HG02938 (cell line): Measurements from ENCODE around the gene PPT2.
"Not testable (repeated sequence)": the region's sequence is repeated elsewhere in the genome, so short reads cannot be mapped to it uniquely, and the experiment has no call there.

Experiments used
- ATAC-seq: cut with Tn5 transposase; IDR thresholded peaks from one replicate; pipeline ENCODE4 v1.9.1; 2021; ENCODE audit warnings: mild to moderate bottlenecking, moderate library complexity; ENCODE audit not compliant: unreplicated experiment

Gene PPT2

GRCh38 chr6:32127409-32127716 lies 26.6 kb upstream of the PPT2 start:
- ATAC-seq = no peak

GRCh38 chr6:32127717-32128592 lies 26.0 kb upstream of the PPT2 start, which contains the start of gene ATF6B:
Gene ATF6B, minus strand, starts transcription at chr6:32128246. Its CDS starts 39 bp downstream, at chr6:32128207.
- ATAC-seq = peak; percentile 85

GRCh38 chr6:32128751-32129296 lies 25.1 kb upstream of the PPT2 start:
- ATAC-seq = no peak

GRCh38 chr6:32129297-32130088 lies 24.4 kb upstream of the PPT2 start:
- ATAC-seq = no peak

- no peak for ATAC-seq
Observed at GRCh38 chr6:32131439-32131948, 22.4 kb upstream of the PPT2 start.

GRCh38 chr6:32132110-32132509 lies 21.8 kb upstream of the PPT2 start:
- ATAC-seq = no peak

GRCh38 chr6:32133786-32134185 lies 20.2 kb upstream of the PPT2 start:
- no peak for ATAC-seq

GRCh38 chr6:32137454-32137853 lies 16.5 kb upstream of the PPT2 start:
- no peak for ATAC-seq

GRCh38 chr6:32139590-32139989 lies 14.4 kb upstream of the PPT2 start:
- no peak for ATAC-seq

GRCh38 chr6:32140420-32141046 lies 13.4 kb upstream of the PPT2 start:
- ATAC-seq = no peak

- not testable (repeated sequence) for ATAC-seq
Observed at GRCh38 chr6:32144238-32144637, 9.7 kb upstream of the PPT2 start.

- ATAC-seq = no peak
Observed at GRCh38 chr6:32146287-32146686, 7.7 kb upstream of the PPT2 start.

- ATAC-seq = no peak
Observed at GRCh38 chr6:32146687-32147086, 7.3 kb upstream of the PPT2 start.

- no peak for ATAC-seq
Observed at GRCh38 chr6:32147401-32148132, 6.4 kb upstream of the PPT2 start.

- no peak for ATAC-seq
Observed at GRCh38 chr6:32148289-32149091, 5.5 kb upstream of the PPT2 start.

GRCh38 chr6:32149092-32149755 lies 4.7 kb upstream of the PPT2 start:
- ATAC-seq = no peak

- no peak for ATAC-seq
Observed at GRCh38 chr6:32149932-32150870, 3.7 kb upstream of the PPT2 start.
